GM23338 (cell line): Measurements from ENCODE around the gene OSBPL10. TPM values are rescaled to one million over a fixed set of nuclear protein-coding genes. Genes with fewer than 3 reads are reported as not detected.

Source experiments
- ATAC-seq: fragments of 200-7000 bp; cut with Tn5 transposase; 3 replicates; pipeline ENCODE4 v1.9.1; 2020
- DNase-seq: peaks from one replicate; pipeline ENCODE4 v3.0.0-alpha.2; 2015; ENCODE audit warnings: low spot score
- H2AFZ ChIP-seq: fragments of 200-600 bp; sonication (generic); 2 replicates; pipeline ENCODE4 v1.8.0; 2016; ENCODE audit warnings: antibody characterized with exemption, mild to moderate bottlenecking, moderate library complexity
- H3F3A ChIP-seq: fragments of 200-600 bp; sonication (generic); replicated peaks from 2 replicates; pipeline ENCODE4 v1.8.0; 2017; ENCODE audit warnings: antibody characterized with exemption, mixed run types, low read depth
- H3K27ac ChIP-seq: fragments of 200-600 bp; sonication (generic); 2 replicates; pipeline ENCODE4 v1.6.1; 2016; ENCODE audit warnings: low read depth
- H3K27me3 ChIP-seq: fragments of 200-600 bp; sonication (generic); 2 replicates; pipeline ENCODE4 v1.8.0; 2016; ENCODE audit warnings: mild to moderate bottlenecking, mixed run types, moderate library complexity; ENCODE audit not compliant: insufficient read depth
- H3K36me3 ChIP-seq: fragments of 200-600 bp; sonication (generic); 2 replicates; pipeline ENCODE4 v1.8.0; 2016; ENCODE audit warnings: mild to moderate bottlenecking; ENCODE audit not compliant: insufficient read depth
- H3K4me1 ChIP-seq: fragments of 200-600 bp; sonication (generic); 2 replicates; pipeline ENCODE4 v1.8.0; 2016; ENCODE audit warnings: mild to moderate bottlenecking, moderate library complexity; ENCODE audit not compliant: insufficient read depth
- H3K4me2 ChIP-seq: fragments of 200-600 bp; sonication (generic); 2 replicates; pipeline ENCODE4 v1.7.1; 2017; ENCODE audit warnings: mixed run types
- H3K4me3 ChIP-seq: fragments of 200-600 bp; sonication (generic); 2 replicates; pipeline ENCODE4 v1.6.1; 2016; ENCODE audit warnings: mixed run types
- H3K79me2 ChIP-seq: fragments of 200-600 bp; sonication (generic); replicated peaks from 2 replicates; pipeline ENCODE4 v1.8.0; 2017; ENCODE audit warnings: mild to moderate bottlenecking; ENCODE audit not compliant: insufficient read depth
- H3K9me2 ChIP-seq: fragments of 200-600 bp; sonication (generic); 2 replicates; pipeline ENCODE4 v1.8.0; 2017; ENCODE audit not compliant: insufficient read depth
- H4K20me1 ChIP-seq: fragments of 200-600 bp; sonication (generic); replicated peaks from 2 replicates; pipeline ENCODE4 v1.8.0; 2017; ENCODE audit warnings: mild to moderate bottlenecking; ENCODE audit not compliant: insufficient read depth
- H3K27ac Mint-ChIP-seq: 2 replicates; pipeline ENCODE4 v1.8.0; 2020; ENCODE audit warnings: inconsistent platforms, mild to moderate bottlenecking, moderate library complexity, mixed read lengths
- H3K27me3 Mint-ChIP-seq: 3 replicates; pipeline ENCODE4 v1.8.0; 2022; ENCODE audit warnings: low read depth, mild to moderate bottlenecking, moderate library complexity, mixed read lengths, inconsistent platforms; ENCODE audit not compliant: insufficient read depth, poor library complexity
- H3K36me3 Mint-ChIP-seq: 3 replicates; pipeline ENCODE4 v1.8.0; 2021; ENCODE audit warnings: low read depth, mild to moderate bottlenecking, inconsistent platforms, moderate library complexity, mixed read lengths
- H3K4me1 Mint-ChIP-seq: 3 replicates; pipeline ENCODE4 v1.8.0; 2020; ENCODE audit warnings: mild to moderate bottlenecking, inconsistent platforms, mixed read lengths
- H3K4me3 Mint-ChIP-seq: 3 replicates; pipeline ENCODE4 v1.8.0; 2021; ENCODE audit warnings: moderate library complexity, mild to moderate bottlenecking, inconsistent platforms, mixed read lengths
- H3K9me3 Mint-ChIP-seq: 3 replicates; pipeline ENCODE4 v1.8.0; 2020; ENCODE audit warnings: moderate library complexity, mild to moderate bottlenecking, inconsistent platforms, mixed read lengths
- CREB1 ChIP-seq: fragments of 250-450 bp; sonication (Bioruptor Pico); IDR thresholded peaks from 2 replicates; pipeline ENCODE4 v1.5.0; 2020; ENCODE audit warnings: low read depth, mild to moderate bottlenecking, moderate library complexity
- CTCF ChIP-seq, 2 experiments: fragments of 200-600 bp in 1 of 2; sonication (generic) in 1 of 2; conservative IDR thresholded peaks; 2 replicates each; pipeline versions ENCODE4 v1.5.1 to v1.6.1; 2016 to 2017; ENCODE audit warnings: antibody characterized with exemption in 2 of 2, low read depth in 2 of 2, mild to moderate bottlenecking in 2 of 2, moderate library complexity in 1 of 2
- ETS1 ChIP-seq: IDR thresholded peaks from 2 replicates; pipeline ENCODE4 v1.6.1; 2016; ENCODE audit warnings: antibody characterized with exemption
- EZH2 ChIP-seq: fragments of 200-600 bp; sonication (generic); IDR thresholded peaks from one replicate; pipeline ENCODE4 v1.8.0; 2017; ENCODE audit warnings: antibody characterized with exemption, mild to moderate bottlenecking, low read depth; ENCODE audit not compliant: unreplicated experiment
- EZH2phosphoT487 ChIP-seq: fragments of 200-600 bp; sonication (generic); IDR thresholded peaks from one replicate; pipeline ENCODE4 v1.8.1; 2018; ENCODE audit warnings: antibody characterized with exemption; ENCODE audit not compliant: unreplicated experiment
- JUNB ChIP-seq: IDR thresholded peaks from one replicate; pipeline ENCODE4 v1.6.1; 2016; ENCODE audit warnings: antibody characterized with exemption; ENCODE audit not compliant: unreplicated experiment
- NANOG ChIP-seq: IDR thresholded peaks from 2 replicates; pipeline ENCODE4 v1.6.1; 2016; ENCODE audit warnings: antibody characterized with exemption, borderline replicate concordance
- POLR2AphosphoS5 ChIP-seq: IDR thresholded peaks from 2 replicates; pipeline ENCODE4 v1.6.1; 2016; ENCODE audit warnings: antibody characterized with exemption, low read depth
- REST ChIP-seq: IDR thresholded peaks from one replicate; pipeline ENCODE4 v1.6.1; 2018; ENCODE audit warnings: antibody characterized with exemption; ENCODE audit not compliant: unreplicated experiment
- STAT1 ChIP-seq: IDR thresholded peaks from one replicate; pipeline ENCODE4 v1.6.1; 2016; ENCODE audit warnings: antibody characterized with exemption; ENCODE audit not compliant: unreplicated experiment
- ZNF114 ChIP-seq: fragments of 250-450 bp; sonication (Bioruptor Pico); IDR thresholded peaks from 2 replicates; pipeline ENCODE4 v1.5.0; 2020; ENCODE audit warnings: mild to moderate bottlenecking, moderate library complexity
- ZNF331 ChIP-seq: fragments of 250-450 bp; sonication (Bioruptor Pico); IDR thresholded peaks from 2 replicates; pipeline ENCODE4 v1.5.0; 2020; ENCODE audit warnings: low read depth, mild to moderate bottlenecking, moderate library complexity
- ZNF462 ChIP-seq: fragments of 250-450 bp; sonication (Bioruptor Pico); IDR thresholded peaks from 2 replicates; pipeline ENCODE4 v1.5.0; 2020; ENCODE audit warnings: mild to moderate bottlenecking, moderate library complexity
- polyA plus RNA-seq: library from polyadenylated mRNA; unstranded; fragments of >200 nt; fragmentation: Nextera tagmentation; extraction: Ambion mirVana; gene quantifications from 2 replicates; pipeline ENCODE4 v1.2.1, GENCODE V29; 2016
- total RNA-seq: library from RNA; depleted of rRNA; stranded (reverse); fragments of >200 nt; shearing (Covaris generic); gene quantifications from 2 replicates; pipeline ENCODE4 v1.2.3, GENCODE V29; 2014

Gene OSBPL10
- total and polyA plus RNA-seq, 2 experiments from 2014 or later, result 23.8 to 149 TPM

DNA sequence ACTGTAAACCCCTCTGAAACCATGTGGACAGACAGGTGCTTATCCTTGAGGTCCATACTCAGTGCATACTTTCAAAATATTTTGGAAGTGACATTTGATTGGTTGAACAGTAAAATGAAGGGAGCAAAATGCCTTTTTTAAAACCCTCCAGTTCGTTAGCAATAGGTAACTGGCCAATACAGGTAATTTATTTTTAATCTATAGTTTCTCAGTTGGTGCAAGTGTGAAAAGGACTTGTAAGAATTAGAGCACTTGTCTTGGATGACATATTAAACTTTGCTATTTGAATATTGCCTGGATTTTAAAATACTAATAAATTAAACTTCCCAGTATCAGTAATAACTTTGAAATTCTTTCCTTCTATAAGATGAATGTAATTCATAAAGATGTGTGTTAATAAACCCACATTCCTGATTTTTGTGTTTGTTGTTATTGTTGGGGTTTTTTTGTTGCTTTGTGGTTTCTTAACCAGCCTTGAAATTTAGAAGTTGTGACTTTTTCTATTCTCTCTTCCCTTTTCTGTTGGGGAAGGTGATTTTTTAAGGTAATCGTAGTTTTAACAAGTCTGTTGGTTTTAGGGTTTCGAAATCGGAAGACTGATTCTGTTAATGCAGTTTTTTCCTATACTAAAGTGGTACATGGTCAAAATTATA lies 358.3 kb downstream of the OSBPL10 start:
- H3K4me3 ChIP-seq, result no peak overlapping the region
- no peak overlapping the region for H3K4me2 ChIP-seq
- no peaks in the 10 kb centered on the region for H3K9me2 ChIP-seq
- TF ChIP-seq JUNB, result no peak
- TF ChIP-seq EZH2phosphoT487, result no peak
- no peak for TF ChIP-seq EZH2
- no peak for TF ChIP-seq STAT1
- no peak for TF ChIP-seq CTCF (conservative IDR thresholded peaks at IDR 0.05; ENCODE audit: low read depth in 2 of 2)
- TF ChIP-seq POLR2AphosphoS5, result no peak
- no peak for TF ChIP-seq ETS1
- TF ChIP-seq NANOG, result no peak
- no peak for TF ChIP-seq REST
- TF ChIP-seq ZNF114 (CRISPR knock-in tag), result no peak
- TF ChIP-seq CREB1 (CRISPR knock-in tag), result no peak
- no peak for TF ChIP-seq ZNF331
- TF ChIP-seq ZNF462, result no peak
- no peak overlapping the region for H3K27ac ChIP-seq
- no peak for ATAC-seq
- H3K4me1 ChIP-seq, result peaks cover 29% of the 10 kb centered on the region
- H3K27me3 ChIP-seq, result no peaks in the 10 kb centered on the region
- no peaks in the 10 kb centered on the region for H3F3A ChIP-seq
- Mint-ChIP-seq H3K4me3 (no peak overlapping the region), H3K4me1 (peaks cover 33% of the 10 kb centered on the region), H3K27ac (no peak overlapping the region), H3K36me3 (peaks cover 15% of the 10 kb centered on the region; the same call in 2 of the 3 replicates), H3K27me3 (no peaks in the 10 kb centered on the region), H3K9me3 (no peaks in the 10 kb centered on the region)
- no peaks in the 10 kb centered on the region for H4K20me1 ChIP-seq
- H2AFZ ChIP-seq, result no peak overlapping the region
- H3K79me2 ChIP-seq, result no peaks in the 10 kb centered on the region
- DNase-seq, result no peak
- H3K36me3 ChIP-seq, result peaks cover 7% of the 10 kb centered on the region; the same call in 1 of the 2 replicates
